Measurements from ENCODE around the gene TUSC1. TPM values are rescaled to one million over a fixed set of nuclear protein-coding genes. Genes with fewer than 3 reads are reported as not detected.
"Not testable (repeated sequence)": the region's sequence is repeated elsewhere in the genome, so short reads cannot be mapped to it uniquely, and the experiment has no call there.

The TUSC1 gene
- total RNA-seq, 4 donors from 2014 or later = 23.7 to 33.5 (median 27.3) TPM

DNA sequence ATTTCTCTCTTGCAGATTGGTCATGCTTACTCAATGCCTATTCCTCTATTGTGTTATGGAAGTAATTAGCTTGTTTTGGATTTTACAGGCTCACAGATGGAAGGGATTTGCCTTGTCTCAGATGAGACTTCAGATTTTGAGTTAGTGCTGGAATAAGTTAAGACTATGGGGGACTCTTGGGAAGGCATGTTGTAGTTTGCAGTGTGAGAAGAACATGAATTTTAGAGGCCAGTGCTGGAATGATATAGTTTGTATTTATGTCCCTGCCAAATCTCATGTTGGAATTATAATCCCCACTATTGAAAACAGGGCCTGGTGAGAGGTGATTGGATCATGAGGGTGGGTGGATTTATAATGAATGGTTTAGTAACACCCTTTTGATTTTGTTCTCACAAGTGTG, 6.1 kb upstream of the TUSC1 start:
- intact Hi-C loops (cut with DNase I; ENCODE audit: low total_unique reads) = no loop called here
- no peak for DNase-seq (ENCODE audit: low spot score in 2 of 2)
- no peak overlapping the region for H3K4me3 ChIP-seq (ENCODE audit: low read depth, poor library complexity, severe bottlenecking)
- TF ChIP-seq, protein P1, sequence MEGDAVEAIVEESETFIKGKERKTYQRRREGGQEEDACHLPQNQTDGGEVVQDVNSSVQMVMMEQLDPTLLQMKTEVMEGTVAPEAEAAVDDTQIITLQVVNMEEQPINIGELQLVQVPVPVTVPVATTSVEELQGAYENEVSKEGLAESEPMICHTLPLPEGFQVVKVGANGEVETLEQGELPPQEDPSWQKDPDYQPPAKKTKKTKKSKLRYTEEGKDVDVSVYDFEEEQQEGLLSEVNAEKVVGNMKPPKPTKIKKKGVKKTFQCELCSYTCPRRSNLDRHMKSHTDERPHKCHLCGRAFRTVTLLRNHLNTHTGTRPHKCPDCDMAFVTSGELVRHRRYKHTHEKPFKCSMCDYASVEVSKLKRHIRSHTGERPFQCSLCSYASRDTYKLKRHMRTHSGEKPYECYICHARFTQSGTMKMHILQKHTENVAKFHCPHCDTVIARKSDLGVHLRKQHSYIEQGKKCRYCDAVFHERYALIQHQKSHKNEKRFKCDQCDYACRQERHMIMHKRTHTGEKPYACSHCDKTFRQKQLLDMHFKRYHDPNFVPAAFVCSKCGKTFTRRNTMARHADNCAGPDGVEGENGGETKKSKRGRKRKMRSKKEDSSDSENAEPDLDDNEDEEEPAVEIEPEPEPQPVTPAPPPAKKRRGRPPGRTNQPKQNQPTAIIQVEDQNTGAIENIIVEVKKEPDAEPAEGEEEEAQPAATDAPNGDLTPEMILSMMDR (IDR thresholded peaks at IDR 0.05) = no peak
- no peak for TF ChIP-seq POLR2A (IDR thresholded peaks at IDR 0.05)

DNA sequence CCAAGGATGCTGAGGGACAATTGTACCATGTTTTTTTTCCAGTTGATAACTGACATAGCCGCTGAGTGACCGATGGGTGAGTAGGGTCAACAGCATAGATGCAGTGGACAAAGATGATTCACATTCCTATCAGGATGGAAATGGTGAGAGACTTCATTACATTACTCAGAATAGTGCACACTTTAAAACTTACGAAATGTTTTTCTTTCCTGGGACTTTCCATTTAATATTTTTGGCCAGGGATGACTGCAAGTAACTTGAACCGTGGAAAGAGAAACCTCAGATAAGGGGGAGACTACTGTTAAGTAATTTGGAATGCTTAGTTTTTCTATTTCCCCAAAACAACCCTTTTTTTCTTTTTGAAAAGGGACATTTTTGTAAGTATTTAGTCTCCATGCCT, 3.0 kb upstream of the TUSC1 start:
- 42 to 52% methylated on average over 4 of the region's 4 CpGs for WGBS, 2 donors
- no peak for DNase-seq (ENCODE audit: low spot score in 2 of 2)
- TF ChIP-seq, protein P1 (IDR thresholded peaks at IDR 0.05) = no peak
- TF ChIP-seq POLR2A (IDR thresholded peaks at IDR 0.05) = no peak
- intact Hi-C loops (cut with DNase I; ENCODE audit: low total_unique reads) = no loop called here
- H3K4me3 ChIP-seq (ENCODE audit: low read depth, poor library complexity, severe bottlenecking) = no peak overlapping the region

DNA sequence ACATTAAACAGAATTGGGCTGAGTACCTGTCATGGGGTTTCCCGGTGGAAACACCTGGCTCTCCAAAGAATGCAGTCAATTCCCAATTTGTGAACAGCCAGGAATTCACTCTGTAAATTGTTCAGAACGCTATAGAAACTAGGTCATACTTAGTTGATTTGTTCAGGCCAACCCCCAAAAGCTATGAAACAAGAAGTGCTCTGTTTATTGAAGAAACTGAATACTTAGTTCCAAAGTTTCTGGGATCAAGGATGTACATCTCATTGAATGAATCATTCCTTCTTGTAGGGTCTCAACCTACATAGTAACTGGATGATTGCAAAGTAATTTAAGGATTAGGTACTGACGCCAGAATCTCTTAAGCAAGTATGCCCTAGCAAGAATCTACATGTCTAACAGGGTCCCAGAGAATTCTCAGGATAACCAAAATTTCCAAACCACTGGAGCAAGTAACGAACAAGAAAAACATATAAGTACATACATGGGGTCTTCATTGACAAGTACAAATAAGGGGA, 659 bp upstream of the TUSC1 start:
- WGBS, 2 donors = 37 to 38% methylated on average over 4 of the region's 4 CpGs
- TF ChIP-seq, protein P1 (IDR thresholded peaks at IDR 0.05) = no peak
- intact Hi-C loops (cut with DNase I; ENCODE audit: low total_unique reads) = no loop called here
- no peak overlapping the region for H3K4me3 ChIP-seq (ENCODE audit: low read depth, poor library complexity, severe bottlenecking)
- no peak for DNase-seq (ENCODE audit: low spot score in 2 of 2)

DNA sequence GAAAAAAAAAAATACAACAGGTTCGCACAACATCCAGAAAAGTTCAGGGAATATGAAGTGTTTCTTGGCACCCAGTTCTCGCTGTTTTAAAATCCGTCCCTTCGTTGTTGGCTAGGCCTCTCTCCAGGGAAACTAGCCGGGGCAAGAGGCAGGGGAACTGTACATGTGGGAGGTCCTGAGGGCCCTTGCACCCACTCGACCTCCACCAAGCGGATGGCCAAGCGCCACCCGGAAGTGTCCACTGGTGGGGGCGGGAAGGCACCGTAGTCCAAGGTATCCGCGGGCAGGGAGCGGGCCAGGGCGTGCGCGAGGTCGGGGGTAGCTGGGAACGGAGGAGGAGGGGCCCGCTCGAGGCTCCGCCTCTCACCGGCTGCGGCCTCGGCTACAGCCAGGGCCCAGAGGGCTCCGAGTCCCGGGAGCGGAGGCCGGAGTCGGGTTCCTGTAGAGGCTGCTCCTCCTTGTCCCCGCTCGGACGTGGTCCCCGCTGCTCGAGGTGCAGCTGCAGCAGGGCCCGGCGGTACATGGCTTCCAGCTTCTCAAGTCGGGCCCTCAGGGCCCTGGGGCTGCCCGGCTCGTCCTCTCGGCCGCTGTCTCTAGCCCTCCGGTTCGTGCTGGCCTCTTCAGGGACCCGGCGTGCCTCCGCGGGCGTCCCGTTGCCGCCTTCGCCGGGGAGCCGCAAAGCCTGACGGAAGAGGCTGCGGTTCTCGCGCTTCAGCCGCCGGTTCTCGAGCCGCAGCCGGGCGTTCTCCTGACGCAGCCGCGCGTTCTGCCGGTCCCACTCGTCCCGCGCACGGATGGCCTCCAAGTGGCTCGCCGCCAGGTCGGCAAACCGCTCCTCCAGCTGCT, 720 bp downstream of the TUSC1 start:
- H3K4me3 ChIP-seq (ENCODE audit: low read depth, poor library complexity, severe bottlenecking) = peak overlapping the region; percentile 70
- WGBS, 2 donors = 1% methylated on average over 18 to 31 of the region's 77 CpGs
- peak; percentile 58 to 97 for DNase-seq (ENCODE audit: low spot score in 2 of 2)
- TF ChIP-seq, protein P1 (IDR thresholded peaks at IDR 0.05) = no peak
- TF ChIP-seq POLR2A (IDR thresholded peaks at IDR 0.05) = no peak
- intact Hi-C loops (cut with DNase I; ENCODE audit: low total_unique reads) = no loop called here

DNA sequence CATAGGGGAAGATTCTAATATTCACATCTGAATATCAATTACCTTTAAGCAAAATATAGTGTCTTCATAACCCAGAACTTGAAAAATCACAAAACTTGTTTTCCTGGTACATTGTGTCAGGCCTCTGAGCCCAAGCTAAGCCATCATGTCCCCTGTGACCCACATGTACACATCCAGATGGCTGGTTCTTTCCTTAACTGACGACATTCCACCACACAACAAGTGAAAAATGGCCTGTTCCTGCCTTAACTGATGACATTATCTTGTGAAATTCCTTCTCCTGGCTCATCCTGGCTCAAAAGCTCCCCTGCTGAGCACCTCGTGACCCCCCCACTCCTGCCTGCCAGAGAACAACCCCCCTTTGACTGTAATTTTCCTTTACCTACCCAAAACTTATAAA, 2.4 kb downstream of the TUSC1 start:
- 63 to 69% methylated on average over 2 of the region's 2 CpGs for WGBS, 2 donors
- intact Hi-C loops (cut with DNase I; ENCODE audit: low total_unique reads) = not testable (repeated sequence)

DNA sequence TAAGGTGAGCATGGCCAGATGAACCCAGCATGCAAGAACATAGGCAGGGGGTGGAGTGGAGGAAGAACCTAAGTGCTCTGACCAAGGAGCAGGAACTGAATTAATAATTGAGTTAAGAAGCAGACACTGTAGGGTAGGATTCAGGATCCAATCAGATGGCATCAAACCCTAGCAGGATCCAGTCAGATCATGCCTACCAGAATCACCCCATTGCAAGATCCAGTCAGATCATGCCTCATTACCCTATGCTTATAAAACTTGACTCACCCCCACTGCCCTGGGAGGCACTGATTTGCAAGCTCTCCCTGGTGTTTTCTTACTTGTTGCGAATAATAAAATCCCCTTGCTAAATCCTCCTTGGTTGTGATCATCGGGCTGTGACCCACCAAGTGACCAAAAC, 19.7 kb downstream of the TUSC1 start:
- no peak for TF ChIP-seq POLR2A (IDR thresholded peaks at IDR 0.05)
- TF ChIP-seq, protein P1 (IDR thresholded peaks at IDR 0.05) = no peak
- 87% methylated on average over 2 of the region's 2 CpGs for WGBS, 2 donors
- no peak overlapping the region for H3K4me3 ChIP-seq (ENCODE audit: low read depth, poor library complexity, severe bottlenecking)
- intact Hi-C loops (cut with DNase I; ENCODE audit: low total_unique reads) = no loop called here
- DNase-seq (ENCODE audit: low spot score in 2 of 2) = no peak

More for the DNA sequence above, 2.4 kb downstream of the TUSC1 start:
- not testable (repeated sequence) for DNase-seq (ENCODE audit: low spot score in 2 of 2); H3K4me3 ChIP-seq (ENCODE audit: low read depth, poor library complexity, severe bottlenecking)
